Measurements from ENCODE around the gene RHOH.
A peak's percentile ranks its signal among the peaks of the same experiment; 100 is the strongest.
"Not testable (repeated sequence)": the region's sequence is repeated elsewhere in the genome, so short reads cannot be mapped to it uniquely, and the experiment has no call there.

Gene RHOH

GRCh38 chr4:40196724-40197281, at the start of gene RHOH:
Gene RHOH (plus strand): TSS chr4:40197031. CDS start chr4:40243387, 46,356 bp downstream.
- no peak for DNase-seq

GRCh38 chr4:40147490-40147889, 49.3 kb upstream of the RHOH start:
- DNase-seq, result not testable (repeated sequence)

- DNase-seq, result peak; percentile 39
Observed at GRCh38 chr4:40149960-40150385, 46.9 kb upstream of the RHOH start.

- no peak for DNase-seq
Observed at GRCh38 chr4:40150932-40151331, 45.9 kb upstream of the RHOH start.

- DNase-seq, result no peak
Observed at GRCh38 chr4:40152637-40153036, 44.2 kb upstream of the RHOH start.

- no peak for DNase-seq
Observed at GRCh38 chr4:40157436-40157835, 39.4 kb upstream of the RHOH start.

GRCh38 chr4:40160258-40160657, 36.6 kb upstream of the RHOH start:
- no peak for DNase-seq

GRCh38 chr4:40164459-40164858, 32.4 kb upstream of the RHOH start:
- no peak for DNase-seq

GRCh38 chr4:40165916-40166315, 30.9 kb upstream of the RHOH start:
- DNase-seq, result no peak

GRCh38 chr4:40168070-40168469, 28.8 kb upstream of the RHOH start:
- no peak for DNase-seq

- no peak for DNase-seq
Observed at GRCh38 chr4:40170588-40170987, 26.2 kb upstream of the RHOH start.

- DNase-seq, result no peak
Observed at GRCh38 chr4:40173470-40173875, 23.4 kb upstream of the RHOH start.

GRCh38 chr4:40176602-40177001, 20.2 kb upstream of the RHOH start:
- no peak for DNase-seq

GRCh38 chr4:40177591-40177990, 19.2 kb upstream of the RHOH start:
- no peak for DNase-seq

- DNase-seq, result no peak
Observed at GRCh38 chr4:40178672-40179071, 18.2 kb upstream of the RHOH start.

- DNase-seq, result no peak
Observed at GRCh38 chr4:40179360-40179759, 17.5 kb upstream of the RHOH start.

GRCh38 chr4:40180356-40180755, 16.5 kb upstream of the RHOH start:
- no peak for DNase-seq

- no peak for DNase-seq
Observed at GRCh38 chr4:40182001-40182400, 14.8 kb upstream of the RHOH start.

- DNase-seq, result no peak
Observed at GRCh38 chr4:40182954-40183353, 13.9 kb upstream of the RHOH start.

GRCh38 chr4:40183615-40184411, 13.0 kb upstream of the RHOH start:
- no peak for DNase-seq

- DNase-seq, result no peak
Observed at GRCh38 chr4:40185830-40186664, 10.8 kb upstream of the RHOH start.

- no peak for DNase-seq
Observed at GRCh38 chr4:40186665-40187014, 10.2 kb upstream of the RHOH start.

GRCh38 chr4:40187386-40187906, 9.4 kb upstream of the RHOH start:
- no peak for DNase-seq

- DNase-seq, result no peak
Observed at GRCh38 chr4:40190019-40190418, 6.8 kb upstream of the RHOH start.

Measured in NCI-H187 treated with DMSO at 0.1 percent for 48 hours (cell line).